Dedifferentiated amniotic fluid mesenchymal stem cell (primary cell): ENCODE measurements around the gene KCNQ1OT1.

Experiments used
- DNase-seq: peaks from one replicate; pipeline ENCODE4 v3.0.0-alpha.2; 2016; ENCODE audit errors: extremely low spot score

KCNQ1OT1 gene

DNA sequence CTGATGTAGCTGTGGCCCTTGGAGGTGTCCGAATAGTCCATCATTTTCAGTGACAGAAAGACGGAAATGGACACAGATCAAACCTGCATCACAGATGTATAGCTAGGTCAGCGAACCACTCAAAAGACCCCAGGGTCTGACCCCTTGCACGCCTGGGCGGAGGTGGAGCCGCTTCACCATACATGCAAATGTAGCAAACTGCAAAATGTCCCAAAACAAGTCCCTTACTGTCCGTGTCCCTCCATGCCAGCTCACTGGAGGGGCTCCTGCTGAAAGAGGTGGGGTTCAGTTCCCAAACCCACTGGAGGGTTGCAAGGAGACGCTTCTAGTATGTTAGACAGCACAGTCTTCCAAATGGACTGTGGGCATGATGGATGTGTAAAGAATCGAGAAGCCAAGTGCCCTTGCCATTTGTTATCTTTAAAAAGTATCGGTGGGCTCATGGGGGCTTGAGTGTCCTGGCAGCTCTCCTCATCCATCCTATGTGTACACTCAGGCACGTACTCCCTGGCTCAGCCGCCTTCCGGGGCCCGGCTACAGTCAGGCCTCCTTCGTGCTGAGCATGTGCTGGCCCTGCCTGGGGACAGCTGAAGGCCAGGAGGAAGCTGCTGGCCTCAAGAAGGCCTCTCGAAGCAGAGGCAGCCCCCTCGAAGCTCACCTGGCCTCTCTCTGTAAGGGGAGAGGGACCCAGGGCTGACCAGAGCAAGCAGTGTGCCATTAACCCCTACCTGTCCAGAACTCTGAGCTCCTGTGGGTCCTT lies 20.2 kb upstream of the KCNQ1OT1 start:
- no peak for DNase-seq

DNA sequence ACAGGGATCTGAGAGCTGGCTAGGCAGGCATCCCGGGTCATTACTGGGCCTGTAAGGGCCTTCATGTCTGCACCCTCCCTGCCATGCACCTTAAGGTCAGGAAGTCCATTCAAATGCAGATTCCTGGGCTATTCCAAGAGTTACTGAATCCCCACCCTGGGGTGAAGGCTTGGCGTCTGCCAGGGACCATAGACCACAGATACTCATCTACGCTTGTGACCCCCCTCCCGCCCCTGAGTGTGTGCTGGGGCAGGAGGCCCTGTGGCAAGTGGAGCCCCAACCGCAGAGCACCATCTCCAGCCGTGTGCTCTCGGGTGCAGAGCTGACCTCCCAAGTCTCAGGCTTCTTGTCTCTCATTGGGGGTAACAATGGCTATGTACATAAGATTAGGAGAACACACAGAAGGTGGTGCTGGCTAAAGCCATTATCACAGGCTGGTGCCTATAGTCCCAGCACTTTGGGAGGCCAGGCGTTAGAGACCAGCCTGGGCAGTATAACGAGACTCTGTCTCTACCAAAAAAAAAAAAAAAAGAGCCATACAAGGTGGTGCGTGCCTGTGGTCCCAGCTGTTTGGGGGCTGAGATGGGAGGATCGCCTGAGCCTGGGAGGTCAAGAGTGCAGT lies 19.1 kb upstream of the KCNQ1OT1 start:
- no peak for DNase-seq

DNA sequence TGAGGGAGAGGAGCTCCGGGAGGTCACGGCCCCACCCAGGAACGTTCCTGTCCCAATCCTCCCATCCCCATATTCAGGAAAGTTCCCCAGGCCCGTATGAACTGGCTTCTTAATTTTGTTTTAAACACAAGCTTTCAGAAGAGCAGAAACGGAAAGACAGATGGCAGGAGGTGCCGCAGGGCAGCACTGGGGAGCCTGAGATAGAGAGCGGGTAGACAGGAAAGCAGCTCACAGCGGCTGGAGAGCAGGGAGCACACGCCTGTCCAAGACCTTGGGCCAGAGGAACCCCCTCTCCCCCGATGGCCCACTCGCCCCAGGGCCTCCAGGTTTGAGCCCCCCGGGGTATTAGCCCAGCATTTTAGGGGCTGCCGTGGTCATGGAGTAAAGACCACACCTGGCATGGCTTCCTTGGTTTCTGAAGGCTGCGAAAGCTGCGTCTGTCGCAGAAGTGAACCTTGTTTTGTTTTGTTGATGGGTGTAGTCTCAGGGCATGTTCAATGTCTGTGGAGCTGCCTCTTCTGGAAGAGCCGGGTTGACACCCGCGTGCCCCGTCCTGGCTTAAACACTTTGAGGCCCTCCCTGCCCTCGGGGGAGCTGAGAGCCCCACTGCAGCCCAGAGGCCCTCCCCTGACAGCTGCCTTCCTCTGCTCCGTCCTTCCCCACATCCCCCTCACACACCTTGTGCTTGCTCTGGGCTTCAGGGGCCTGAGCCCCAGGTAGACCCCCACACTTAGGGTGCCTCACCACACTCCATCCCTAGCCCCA lies 17.9 kb upstream of the KCNQ1OT1 start:
- no peak for DNase-seq

DNA sequence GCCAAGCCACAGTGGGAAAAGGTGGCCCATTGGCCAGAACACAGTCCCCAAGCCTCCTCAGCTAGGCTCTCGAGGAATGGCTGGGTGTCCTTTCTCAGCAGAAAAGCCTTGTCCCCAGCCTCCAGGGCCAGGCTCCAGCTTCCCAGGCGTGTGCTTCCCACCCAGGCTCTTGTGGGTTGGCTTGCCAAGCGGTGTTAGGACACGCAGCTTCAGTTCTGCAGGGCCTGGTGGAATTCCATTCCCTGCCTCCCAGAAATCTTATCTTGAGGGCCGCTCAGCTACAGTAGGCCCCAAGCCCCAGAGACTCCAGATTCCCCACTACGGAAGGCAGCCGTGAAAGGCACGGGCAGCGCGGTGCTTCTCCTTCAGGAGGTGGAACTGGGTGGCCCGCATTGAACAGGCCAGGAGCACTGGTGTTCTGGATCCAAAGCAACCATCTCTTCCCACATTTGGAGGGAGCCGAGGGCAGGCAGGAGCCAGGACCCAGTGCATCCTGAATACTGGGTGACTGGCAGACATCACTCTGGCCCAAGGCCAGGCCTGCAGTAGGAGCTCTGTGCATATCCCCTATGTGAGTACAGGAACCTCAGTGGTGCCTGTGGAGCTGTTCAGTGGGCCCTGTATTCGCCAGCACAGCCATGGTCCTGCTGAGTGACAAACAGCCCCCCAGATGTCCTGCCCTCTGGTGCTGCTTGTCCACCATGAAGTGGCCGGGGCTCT lies 16.7 kb upstream of the KCNQ1OT1 start:
- no peak for DNase-seq

DNA sequence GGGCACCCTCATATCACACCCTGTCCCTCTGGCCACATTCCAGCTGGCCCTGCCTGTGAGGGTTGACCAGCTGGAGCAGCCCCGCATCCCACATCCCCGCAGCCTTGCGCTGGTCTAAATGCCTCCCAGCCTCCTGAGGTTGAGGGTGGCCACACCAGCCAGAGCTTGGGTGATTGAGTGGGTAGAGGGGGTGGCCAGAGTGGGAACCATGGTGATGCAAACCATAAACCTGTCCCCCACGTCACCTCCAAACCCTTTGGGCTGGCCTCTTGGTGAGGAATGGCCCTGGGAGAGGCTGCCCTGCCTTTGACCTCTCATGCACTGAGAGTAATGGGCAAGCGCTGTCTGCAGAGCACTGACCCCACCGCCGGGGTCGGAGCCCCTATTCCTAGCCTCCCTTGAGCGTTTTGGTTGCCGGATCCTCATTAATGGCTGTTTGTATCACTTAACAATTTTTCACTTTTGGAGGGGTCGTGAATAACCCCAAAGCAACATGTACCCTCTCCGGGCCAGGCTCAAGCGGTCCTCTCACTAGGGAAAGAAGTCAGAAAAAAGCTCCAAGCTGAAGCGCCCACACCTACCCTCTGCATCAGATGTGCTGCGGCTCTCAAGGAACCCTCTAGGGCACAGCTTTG lies 16.0 kb upstream of the KCNQ1OT1 start:
- no peak for DNase-seq

DNA sequence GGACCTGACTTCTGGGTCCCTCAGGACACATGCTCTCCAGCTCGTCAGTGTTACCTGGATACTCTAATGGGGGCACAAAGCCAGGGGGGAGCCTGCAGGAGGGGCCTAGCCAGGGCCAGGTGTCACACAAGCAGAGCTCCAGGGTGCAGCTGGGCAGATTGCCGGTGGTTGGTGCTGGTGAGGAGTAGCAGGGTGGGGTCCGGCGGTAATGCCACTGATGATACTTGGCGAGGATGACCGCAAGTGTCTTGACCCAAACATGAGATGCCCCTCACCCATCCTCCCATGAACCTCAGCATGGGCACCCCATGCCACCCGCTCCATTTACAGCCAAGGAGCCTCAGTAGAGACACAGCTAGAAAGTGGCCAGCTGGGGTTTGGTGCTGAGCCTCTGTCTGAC lies 15.1 kb upstream of the KCNQ1OT1 start:
- no peak for DNase-seq

DNA sequence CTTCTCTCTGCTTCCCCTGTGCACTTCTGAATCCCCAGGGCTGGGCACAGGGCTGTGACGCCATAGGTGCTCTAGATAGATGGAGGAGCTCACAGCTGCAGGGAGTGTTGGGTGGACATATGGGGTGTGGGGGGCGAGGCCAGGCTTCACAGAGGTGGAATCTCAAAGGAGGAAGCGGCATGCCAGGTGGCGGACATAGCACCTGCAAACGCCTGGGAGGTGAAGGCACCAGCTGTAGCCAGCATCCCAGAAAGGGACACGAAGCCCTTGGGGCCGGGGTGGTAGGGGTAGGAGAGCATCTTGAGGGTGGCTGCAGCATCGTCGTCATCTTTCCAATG lies 14.6 kb upstream of the KCNQ1OT1 start:
- no peak for DNase-seq

DNA sequence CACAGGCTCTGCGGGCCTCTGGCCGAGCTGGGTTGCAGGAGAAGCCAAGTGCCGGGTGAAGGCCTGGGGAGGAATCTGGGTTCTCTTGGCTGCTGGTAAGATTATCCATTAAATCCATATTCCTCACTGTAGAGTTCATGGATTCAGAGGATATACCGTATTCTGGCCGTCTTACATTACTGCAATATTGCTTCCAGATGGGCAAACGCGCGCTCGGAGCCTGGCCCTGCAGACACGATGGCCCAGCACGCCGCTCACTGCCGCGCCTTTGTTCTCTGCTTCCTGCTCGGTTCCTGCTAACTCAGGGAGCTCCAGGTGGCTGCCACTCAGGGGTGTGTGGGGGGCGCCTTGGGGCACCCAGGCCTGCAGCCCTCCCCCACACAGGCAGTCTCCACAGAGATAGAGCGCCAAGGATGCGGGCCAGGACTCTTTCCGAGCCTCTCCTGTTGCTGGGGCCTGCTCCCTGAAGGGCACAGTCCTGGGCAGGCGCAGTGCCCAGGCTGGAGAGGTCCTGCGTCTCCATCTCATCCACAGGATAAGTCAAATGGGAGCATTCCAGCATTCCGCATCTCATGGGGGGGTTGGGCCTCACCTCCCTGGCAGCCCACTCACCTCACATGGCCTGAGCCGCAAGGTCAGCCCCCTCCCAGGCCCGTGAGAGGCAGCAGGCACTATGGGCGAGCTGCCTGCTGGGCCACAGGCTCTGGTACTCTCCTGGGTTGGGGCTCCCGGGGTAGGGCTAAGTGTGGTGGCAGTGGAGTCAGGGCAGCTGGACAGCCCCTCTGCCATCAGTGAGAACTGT lies 14.1 kb upstream of the KCNQ1OT1 start:
- no peak for DNase-seq

DNA sequence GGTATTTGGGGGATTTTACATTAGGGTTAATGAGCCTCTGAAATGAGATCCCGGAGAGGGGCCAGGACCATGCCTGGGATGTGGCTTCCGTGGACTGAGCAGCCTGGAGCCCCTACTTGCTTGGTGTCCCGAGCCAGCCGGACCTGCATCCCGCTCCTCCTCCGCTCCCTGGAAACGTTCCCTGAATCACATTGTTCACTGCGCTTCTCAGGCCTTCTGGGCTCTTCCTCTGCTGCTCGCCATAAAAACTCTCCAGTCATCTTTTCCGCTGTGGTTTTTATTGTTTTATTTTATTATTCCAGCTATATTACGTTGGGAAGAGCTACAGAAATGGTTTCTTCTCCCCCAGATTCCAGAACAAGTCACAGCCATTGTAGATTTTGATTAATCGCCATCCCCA lies 13.3 kb upstream of the KCNQ1OT1 start:
- no peak for DNase-seq

DNA sequence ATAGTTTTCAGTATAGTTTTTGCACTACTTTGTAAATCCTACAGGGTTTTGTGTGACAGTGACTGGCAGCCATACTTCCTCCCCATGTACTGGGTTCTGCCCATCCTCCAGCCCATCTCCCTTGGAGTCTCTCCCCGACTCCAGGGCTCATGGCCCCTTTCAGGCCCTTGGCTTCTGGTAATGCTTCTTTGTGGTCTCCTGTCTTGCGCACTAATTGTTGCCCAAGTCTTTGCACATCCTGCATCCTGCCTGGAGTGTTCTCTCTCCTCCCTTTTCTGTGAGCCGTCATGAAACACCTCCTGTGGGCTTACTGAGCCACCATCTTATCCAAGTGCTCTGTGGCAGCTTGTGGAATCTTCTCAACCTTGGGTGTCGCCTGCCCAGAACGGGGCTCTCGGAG lies 11.4 kb upstream of the KCNQ1OT1 start:
- no peak for DNase-seq

DNA sequence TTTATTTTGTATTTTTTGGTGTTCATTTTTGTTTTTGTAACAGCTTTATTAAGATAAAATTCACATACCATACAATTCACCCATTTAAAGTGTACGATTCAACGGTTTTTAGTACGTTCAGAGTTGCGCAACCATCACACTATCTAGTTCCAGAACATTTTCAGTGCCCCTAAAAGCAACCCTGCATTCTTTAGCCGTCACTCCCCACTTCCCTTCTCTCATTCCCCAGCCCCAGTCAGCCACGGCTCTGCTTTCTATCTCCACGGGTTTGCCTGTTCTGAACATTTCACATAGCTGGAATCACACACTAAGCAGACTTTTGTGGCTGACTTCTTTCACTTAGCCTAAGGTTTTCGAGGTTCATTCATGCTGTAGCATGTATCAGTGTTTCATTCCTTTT lies 9.6 kb upstream of the KCNQ1OT1 start:
- peak; percentile 18 for DNase-seq

DNA sequence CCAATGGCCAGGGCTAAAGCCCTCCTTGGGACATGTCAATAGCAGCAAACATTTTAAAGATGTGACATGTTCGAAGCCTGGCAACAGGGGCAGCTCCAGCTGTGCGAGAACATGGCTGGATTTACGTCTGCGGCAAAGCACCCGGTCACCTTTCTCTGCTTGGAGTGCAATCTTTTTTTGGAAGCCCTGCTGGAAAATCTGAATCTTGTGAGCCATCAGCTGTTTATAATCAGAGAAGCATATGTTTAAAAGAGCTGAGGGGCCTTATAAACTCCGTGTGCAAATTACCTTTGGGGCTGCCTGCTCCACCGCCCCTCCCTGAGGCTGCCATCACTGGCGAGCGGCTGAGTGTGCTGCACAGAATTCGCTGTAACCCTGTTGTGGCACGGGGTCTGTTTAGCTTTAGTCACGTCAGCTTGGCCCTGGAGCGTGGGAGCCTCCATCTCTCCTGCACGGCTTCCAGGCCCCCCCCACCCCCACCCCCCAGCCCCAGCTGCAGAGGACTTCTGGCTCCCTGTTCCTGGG lies 9.0 kb upstream of the KCNQ1OT1 start:
- DNase-seq, result no peak

DNA sequence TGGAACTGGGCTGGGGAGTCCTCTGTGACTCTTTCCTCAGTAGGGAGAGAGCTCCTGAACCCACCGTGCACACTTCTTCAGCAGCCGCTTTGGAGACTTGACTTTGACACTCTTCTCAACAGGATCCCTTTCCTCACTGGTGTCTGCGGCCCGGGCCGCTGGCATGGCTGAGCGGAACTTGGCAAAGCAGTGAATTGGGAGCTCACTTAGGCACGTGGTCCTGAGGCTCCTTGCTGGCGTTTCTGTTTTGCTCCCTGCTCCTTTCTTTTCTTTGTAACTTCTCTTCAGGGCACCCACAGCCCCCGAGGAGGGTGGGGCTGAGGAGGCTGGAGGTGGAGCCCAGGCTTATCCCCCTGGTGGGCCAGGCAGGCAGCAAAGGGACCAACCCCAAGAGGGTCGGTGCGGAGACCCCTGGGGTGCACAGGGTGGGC lies 8.4 kb upstream of the KCNQ1OT1 start:
- DNase-seq, result peak; percentile 20

DNA sequence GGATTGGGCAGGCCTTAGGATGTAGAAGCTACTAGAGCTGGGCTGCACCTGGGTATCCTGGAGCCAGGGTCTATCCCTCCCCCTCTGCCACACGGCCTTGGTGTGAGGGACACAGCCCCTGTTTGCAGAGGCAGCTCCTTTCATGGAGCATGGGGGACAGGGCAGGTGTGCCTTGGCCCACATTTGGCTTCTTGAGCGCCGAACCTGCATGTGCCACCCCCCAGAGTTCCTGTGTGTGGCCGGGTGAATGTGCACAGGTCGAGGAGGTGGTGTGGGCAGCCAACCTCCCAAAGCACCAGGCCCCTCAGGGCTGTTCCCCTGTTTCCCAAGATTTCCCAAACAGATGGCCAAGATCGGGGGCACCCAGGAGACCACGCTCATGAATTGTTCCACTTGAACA lies 7.9 kb upstream of the KCNQ1OT1 start:
- DNase-seq, result no peak

DNA sequence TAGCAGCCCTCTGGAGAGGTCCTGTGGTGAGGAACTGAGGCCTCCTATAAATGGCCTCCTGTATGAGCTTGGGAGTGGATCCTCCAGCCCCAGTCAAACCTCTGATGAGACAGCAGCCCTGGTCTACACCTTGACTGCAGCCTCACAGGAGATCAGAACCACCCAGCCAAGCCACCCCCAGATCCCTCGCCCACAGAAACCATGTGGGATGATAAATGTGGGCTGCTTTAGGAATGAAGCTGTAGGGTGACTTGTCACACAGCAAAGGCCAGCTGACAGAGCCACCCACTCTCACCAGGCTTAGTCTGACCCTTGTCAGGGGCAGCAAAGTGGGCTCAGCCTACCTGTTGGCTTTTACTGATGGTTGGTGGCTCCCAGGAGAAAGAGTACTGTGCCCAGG lies 6.5 kb upstream of the KCNQ1OT1 start:
- no peak for DNase-seq

DNA sequence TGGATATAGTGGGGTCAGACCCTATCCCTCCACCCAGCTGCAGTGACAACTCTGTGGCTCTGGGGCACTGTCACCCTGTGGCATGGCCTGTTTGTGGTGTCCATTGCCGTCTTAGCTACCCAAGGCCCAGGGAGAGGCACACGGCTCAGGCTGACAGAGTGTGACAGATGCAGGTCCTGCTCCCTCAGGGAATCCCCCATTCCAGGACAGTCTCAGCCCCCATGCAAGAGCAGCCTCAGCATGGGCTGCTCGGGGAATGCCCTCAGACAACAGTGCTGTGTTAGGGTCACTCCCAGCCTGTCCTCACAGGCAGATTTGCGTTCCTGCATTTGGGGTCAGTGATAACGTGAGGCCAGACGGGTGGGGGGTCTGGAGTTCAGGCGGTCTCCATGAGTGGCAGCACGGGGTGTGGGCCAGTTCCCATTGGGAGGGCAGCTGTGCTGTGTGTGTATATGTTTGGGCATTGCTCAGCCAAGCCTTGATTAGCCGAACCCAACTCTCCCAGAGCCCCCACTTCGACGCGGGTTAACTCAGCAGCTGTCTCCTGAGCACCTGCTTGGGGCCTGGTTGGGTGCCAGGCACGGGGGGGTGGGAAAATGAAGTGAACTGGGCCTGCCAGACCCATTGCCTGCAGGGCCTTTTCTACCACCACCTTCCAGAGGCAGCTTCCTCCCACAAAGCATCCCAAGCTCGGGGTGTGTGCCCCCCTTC lies 5.3 kb upstream of the KCNQ1OT1 start:
- no peak for DNase-seq

DNA sequence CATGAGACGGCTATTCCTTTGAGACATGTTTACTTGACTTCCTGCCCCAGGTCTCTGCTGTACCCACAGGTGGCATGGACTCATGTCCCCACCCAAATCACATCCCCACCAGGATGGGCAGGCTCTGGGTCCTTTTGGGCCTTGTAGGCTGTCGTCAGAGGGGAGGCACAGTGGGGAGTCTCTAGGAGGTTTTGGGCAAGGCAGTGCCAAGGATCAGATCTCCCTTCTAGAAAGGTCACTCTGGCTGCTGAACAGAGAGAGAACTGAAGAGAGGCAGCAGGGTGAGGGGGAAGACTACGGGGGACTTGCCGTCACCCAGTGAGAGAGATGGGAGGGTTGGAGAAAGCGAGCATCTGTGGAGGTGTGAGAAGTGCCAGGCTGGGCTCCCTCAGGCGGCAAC lies 4.6 kb upstream of the KCNQ1OT1 start:
- no peak for DNase-seq

DNA sequence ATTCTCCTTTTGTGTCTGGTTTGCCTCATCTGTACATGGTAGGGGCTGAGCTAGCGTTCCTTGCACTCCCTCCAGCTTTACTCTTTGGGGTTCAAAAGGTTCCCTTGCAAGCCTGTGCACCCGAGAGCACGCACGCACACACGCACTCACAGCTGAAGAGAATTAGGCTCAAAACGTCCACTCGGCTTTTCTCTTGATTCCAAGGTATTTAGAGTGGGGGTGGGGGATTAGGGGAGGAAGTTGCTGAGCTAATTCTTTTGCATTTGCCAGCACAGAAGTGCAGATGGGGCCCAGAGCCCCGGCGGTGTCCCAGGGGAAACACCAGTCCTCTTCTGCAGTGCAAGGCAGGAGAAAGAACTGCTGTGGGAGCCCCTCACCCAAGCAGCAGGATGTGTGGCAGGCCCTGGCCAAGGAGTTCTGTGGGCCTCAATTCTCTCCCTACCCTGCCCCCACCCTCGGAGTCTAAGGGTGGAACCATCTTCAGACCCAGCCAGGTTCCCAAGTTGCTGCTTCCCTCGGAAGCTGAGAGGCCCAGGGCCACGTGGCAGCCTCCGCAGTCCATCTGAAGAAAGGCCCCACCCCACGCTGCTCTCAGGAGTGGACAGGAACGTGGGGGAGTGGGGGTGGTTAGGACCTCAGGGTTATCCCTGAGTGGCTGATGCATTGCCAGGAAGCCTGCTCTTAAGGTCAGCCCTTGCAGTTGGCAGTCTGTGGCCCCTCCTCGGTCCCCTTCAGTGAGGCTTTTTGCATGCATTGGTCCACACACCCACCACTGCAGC lies 3.8 kb upstream of the KCNQ1OT1 start:
- DNase-seq, result no peak

DNA sequence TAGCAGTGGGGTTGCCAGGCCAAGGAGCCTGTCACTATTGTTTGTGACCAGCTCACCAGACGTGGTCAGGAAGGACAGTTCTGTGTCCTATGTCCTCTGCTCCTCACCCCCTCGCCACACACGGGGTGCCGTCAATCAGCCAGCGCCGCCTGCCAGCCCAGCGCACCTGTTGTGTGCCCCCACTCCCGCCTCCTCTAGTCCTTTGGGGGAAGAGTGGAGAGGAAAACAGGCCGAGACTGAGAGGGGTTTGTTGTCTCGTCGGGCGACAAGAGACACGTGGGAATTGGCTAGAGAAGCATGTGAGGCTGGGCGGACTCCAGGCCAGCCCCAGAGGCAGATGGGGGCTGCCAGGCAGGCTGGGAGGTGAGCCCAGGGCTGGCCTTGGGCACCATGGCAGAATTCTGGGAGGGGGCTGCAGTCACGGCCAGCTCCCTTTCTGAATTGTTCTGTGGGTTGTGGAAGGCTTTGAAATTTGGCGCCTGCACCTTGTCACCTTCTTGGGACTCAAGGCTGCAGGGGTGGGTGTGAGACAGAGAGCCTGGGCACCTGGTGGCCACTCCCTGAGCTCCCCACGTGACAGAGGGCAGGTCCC lies 3.1 kb upstream of the KCNQ1OT1 start:
- no peak for DNase-seq
